RWPE2 (cell line): Measurements from ENCODE around the gene NTF4.

Source experiments
- ATAC-seq: fragments of 200-7000 bp; cut with Tn5 transposase; 3 replicates; pipeline ENCODE4 v1.9.1; 2021; ENCODE audit warnings: low read depth
- DNase-seq: peaks from one replicate; pipeline ENCODE4 v3.0.0-alpha.2; 2020; ENCODE audit warnings: low spot score
- H3K27ac ChIP-seq: fragments of 450-650 bp; 2 replicates; pipeline ENCODE4 v1.5.1; 2017; ENCODE audit warnings: mild to moderate bottlenecking; ENCODE audit not compliant: poor library complexity, severe bottlenecking
- H3K27me3 ChIP-seq: fragments of 250-450 bp; sonication (Bioruptor Pico); 2 replicates; pipeline ENCODE4 v1.5.1; 2021; ENCODE audit warnings: mild to moderate bottlenecking, moderate library complexity; ENCODE audit not compliant: insufficient read depth, poor library complexity, severe bottlenecking
- H3K36me3 ChIP-seq: fragments of 250-450 bp; sonication (Bioruptor Pico); 2 replicates; pipeline ENCODE4 v1.5.1; 2020; ENCODE audit warnings: low read depth, mild to moderate bottlenecking, moderate library complexity
- H3K4me1 ChIP-seq: fragments of 250-450 bp; sonication (Bioruptor Pico); 2 replicates; pipeline ENCODE4 v1.5.1; 2021; ENCODE audit warnings: mild to moderate bottlenecking, moderate library complexity; ENCODE audit not compliant: insufficient read depth, poor library complexity, severe bottlenecking
- H3K4me3 ChIP-seq: fragments of 250-450 bp; sonication (Bioruptor Pico); 2 replicates; pipeline ENCODE4 v1.5.1; 2021; ENCODE audit warnings: mild to moderate bottlenecking, moderate library complexity; ENCODE audit not compliant: severe bottlenecking
- H3K9me3 ChIP-seq: fragments of 250-450 bp; sonication (Bioruptor Pico); 2 replicates; pipeline ENCODE4 v1.5.1; 2021; ENCODE audit warnings: mild to moderate bottlenecking, moderate library complexity; ENCODE audit not compliant: severe bottlenecking
- TF ChIP-seq, protein P1 (sequence below): fragments of 450-650 bp; IDR thresholded peaks from one replicate; pipeline ENCODE4 v1.5.1; 2017; ENCODE audit warnings: mild to moderate bottlenecking, moderate library complexity; ENCODE audit not compliant: poor library complexity, severe bottlenecking

Gene NTF4

DNA sequence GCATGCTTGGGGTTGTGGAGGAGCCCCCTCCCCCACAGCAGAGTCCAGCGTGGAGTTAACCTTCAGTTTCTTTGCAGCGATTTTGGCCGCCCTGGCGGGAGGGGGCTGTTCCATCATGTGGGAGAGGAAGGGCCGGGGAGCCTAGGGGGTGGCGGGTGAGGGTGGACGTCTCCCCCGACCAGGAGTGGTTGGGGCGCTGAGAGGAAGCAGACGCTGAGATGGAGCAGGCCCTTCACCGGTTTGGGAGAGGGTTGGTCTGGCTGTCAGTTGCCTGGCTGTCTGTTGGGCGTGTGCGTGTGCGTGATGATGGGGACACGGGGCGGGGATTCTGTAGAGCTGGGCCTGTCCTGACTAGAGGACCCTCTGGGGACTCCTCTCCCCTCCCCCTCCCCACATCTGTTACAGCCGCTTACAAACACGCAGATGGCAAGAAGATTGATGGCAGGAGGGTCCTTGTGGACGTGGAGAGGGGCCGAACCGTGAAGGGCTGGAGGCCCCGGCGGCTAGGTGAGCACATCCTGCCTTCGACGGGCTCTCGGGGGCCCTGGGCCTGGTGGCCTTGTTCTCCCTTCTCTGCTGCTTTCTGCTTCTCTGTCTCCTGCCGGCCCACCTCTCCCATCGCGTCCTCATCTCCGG lies 39.7 kb upstream of the NTF4 start:
- Histone ChIP-seq H3K36me3 (peaks cover 86% of the 10 kb centered on the region), H3K27me3 (no peaks in the 10 kb centered on the region), H3K4me3 (no peak overlapping the region), H3K9me3 (no peaks in the 10 kb centered on the region), H3K4me1 (no peaks in the 10 kb centered on the region), H3K27ac (no peak overlapping the region)
- ATAC-seq (no peak), DNase-seq (no peak)
- TF ChIP-seq, protein P1, sequence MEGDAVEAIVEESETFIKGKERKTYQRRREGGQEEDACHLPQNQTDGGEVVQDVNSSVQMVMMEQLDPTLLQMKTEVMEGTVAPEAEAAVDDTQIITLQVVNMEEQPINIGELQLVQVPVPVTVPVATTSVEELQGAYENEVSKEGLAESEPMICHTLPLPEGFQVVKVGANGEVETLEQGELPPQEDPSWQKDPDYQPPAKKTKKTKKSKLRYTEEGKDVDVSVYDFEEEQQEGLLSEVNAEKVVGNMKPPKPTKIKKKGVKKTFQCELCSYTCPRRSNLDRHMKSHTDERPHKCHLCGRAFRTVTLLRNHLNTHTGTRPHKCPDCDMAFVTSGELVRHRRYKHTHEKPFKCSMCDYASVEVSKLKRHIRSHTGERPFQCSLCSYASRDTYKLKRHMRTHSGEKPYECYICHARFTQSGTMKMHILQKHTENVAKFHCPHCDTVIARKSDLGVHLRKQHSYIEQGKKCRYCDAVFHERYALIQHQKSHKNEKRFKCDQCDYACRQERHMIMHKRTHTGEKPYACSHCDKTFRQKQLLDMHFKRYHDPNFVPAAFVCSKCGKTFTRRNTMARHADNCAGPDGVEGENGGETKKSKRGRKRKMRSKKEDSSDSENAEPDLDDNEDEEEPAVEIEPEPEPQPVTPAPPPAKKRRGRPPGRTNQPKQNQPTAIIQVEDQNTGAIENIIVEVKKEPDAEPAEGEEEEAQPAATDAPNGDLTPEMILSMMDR: no peak

DNA sequence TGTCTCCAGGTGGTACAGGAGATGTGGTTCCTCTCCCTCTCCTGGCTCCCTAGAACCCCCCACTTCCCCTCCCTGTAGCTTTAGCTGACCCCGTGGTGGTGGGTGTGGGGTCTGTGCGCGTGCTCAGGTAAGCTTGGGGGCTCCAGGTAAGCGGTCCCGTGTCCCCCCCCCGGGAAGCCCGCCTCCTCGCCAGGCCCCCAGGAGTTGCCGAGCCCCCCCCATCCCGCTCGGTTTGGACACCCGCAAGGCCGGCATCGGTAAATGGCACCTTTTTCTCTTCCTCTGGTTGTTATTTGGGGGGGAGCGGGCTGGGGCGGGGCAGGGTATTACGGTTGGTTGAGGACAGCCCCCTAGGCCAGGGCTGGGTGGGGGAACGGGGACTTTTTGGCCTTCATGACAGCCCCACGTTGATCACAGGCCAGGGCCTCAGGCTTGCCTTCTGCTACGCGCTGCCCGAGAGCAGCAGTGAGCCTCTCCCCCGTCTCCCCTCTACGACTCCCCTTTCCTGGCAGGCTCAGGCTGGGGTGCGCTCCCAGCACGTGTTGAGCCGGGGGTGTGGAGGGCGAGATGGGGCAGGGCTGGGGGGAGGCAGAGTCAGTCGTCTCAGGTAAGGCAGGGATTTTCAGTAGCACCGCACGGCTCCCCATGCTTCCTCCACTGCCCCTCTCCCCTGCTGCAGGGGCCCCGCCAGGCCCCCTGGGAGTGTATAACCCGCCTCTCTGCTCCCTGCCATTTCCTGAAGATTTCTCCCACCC lies 38.9 kb upstream of the NTF4 start:
- H3K27me3 ChIP-seq: no peaks in the 10 kb centered on the region
- ATAC-seq (no peak), DNase-seq (no peak)
- no peak overlapping the region for H3K27ac ChIP-seq
- H3K36me3 ChIP-seq: peaks cover 86% of the 10 kb centered on the region
- H3K4me1 ChIP-seq: no peaks in the 10 kb centered on the region
- TF ChIP-seq, protein P1: no peak
- no peak overlapping the region for H3K4me3 ChIP-seq
- H3K9me3 ChIP-seq: no peaks in the 10 kb centered on the region

DNA sequence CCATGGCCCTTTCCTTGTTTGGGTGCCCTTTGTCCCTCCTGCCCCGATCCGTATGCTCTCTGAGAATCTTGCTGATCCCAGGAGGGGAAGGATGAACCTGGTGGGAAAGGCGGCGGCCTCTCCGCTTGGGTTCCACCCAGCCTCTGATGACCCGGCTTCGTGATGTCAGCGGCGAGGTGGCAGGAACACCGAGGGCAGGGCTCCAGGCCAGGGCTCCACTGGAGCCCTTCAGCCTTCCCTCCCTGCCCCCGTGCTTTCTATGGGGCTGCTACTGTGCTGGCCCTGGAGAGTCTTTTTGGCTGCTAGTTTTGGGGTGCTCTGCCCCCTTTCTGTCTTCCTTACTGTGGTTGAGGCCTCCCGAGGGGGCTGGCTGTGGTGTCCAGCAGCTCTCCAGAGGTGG lies 37.7 kb upstream of the NTF4 start:
- Histone ChIP-seq H3K27ac (no peak overlapping the region), H3K27me3 (no peaks in the 10 kb centered on the region), H3K36me3 (peaks cover 87% of the 10 kb centered on the region), H3K4me1 (peaks cover 4% of the 10 kb centered on the region), H3K9me3 (no peaks in the 10 kb centered on the region), H3K4me3 (no peak overlapping the region)
- no peak for DNase-seq
- no peak for ATAC-seq
- TF ChIP-seq, protein P1: no peak

DNA sequence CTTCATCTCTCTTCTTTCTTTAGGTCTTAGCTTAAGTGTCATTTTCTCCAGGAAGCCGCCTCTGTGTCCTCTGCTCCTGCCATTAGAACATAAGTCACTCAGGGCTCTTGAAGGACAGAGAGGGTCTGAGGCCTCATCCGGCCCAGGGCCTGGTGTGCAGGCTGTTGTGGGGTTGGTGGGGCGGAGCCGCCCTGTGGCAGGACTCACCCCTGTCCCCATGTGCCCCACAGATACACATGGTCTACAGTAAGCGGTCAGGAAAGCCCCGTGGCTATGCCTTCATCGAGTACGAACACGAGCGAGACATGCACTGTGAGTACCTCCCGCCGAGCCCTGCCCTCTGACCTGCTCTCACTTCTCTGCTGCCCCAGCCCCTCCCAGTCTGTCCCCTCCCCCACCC lies 36.5 kb upstream of the NTF4 start:
- ATAC-seq (no peak), DNase-seq (no peak)
- Histone ChIP-seq H3K9me3 (no peaks in the 10 kb centered on the region), H3K36me3 (peaks cover 87% of the 10 kb centered on the region), H3K4me3 (no peak overlapping the region), H3K27ac (no peak overlapping the region), H3K27me3 (no peaks in the 10 kb centered on the region), H3K4me1 (peaks cover 7% of the 10 kb centered on the region)
- TF ChIP-seq, protein P1: no peak

DNA sequence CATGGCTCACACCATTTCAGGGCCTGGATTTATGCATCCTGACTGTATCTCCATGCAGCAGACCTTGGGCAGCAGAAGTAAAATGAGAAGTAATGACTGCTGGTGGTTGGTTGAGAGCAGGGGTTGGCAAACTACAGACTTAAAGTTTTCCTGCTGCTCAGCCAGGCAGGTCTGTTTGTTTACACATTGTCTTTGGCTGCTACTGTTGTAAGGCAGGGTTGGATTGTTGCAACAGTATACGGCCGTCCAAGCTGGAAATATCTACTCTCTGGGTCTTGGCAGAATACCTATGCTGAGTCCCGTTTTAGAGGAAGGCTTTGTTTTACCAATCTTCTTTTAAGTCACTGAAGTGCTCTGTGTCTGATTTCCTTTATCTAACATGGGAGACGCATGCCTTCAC lies 34.2 kb upstream of the NTF4 start:
- Histone ChIP-seq H3K36me3 (peaks cover 88% of the 10 kb centered on the region), H3K4me1 (peaks cover 7% of the 10 kb centered on the region), H3K4me3 (no peak overlapping the region), H3K9me3 (no peaks in the 10 kb centered on the region), H3K27ac (no peak overlapping the region), H3K27me3 (no peaks in the 10 kb centered on the region)
- TF ChIP-seq, protein P1: no peak
- DNase-seq (no peak), ATAC-seq (no peak)
